Hair follicle dermal papilla cell (primary cell): ENCODE results near the gene SSBP4. TPM values are rescaled to one million over a fixed set of nuclear protein-coding genes. Genes with fewer than 3 reads are reported as not detected.

Experiments used
- small RNA-seq: library from RNA; depleted of rRNA; stranded (forward); fragments of <200 nt; gene quantifications from one replicate; pipeline ENCODE3, GENCODE V24; 2012
- total RNA-seq: library from RNA; depleted of rRNA; stranded (reverse); fragments of >200 nt; gene quantifications from 2 replicates; pipeline ENCODE4 v1.2.3, GENCODE V29; 2012

The SSBP4 gene
- 96.4 and 97.5 TPM in 2 replicates for total RNA-seq

DNA sequence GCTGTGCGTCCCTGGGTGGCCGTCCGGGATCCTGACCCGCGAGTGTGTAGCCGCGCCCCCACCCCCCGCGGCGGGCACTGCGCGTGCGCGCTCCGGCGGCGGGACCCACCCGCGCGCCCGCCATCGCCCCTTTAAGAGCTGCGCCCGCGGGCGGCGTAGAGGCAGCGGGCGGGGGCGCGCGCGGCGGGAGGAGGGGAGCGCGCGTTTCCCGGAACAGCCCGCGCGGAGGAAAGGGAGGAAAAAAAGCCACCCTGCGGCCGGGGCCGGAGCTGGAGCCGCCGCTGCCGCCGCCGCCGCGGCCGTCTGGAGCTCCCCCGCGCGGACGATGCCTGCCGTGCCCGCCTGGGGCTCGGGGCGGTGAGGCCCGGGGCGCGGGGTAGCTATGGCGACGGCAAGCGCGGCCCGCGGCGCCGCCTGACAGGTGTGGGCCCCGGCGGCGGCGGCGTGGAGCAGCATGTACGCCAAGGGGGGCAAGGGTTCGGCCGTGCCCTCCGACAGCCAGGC is at the start of gene SSBP4:
Gene SSBP4, plus strand, starts transcription at position 204 of the 504 bp plus-strand sequence. Its CDS starts 251 bp downstream, at position 455.

DNA sequence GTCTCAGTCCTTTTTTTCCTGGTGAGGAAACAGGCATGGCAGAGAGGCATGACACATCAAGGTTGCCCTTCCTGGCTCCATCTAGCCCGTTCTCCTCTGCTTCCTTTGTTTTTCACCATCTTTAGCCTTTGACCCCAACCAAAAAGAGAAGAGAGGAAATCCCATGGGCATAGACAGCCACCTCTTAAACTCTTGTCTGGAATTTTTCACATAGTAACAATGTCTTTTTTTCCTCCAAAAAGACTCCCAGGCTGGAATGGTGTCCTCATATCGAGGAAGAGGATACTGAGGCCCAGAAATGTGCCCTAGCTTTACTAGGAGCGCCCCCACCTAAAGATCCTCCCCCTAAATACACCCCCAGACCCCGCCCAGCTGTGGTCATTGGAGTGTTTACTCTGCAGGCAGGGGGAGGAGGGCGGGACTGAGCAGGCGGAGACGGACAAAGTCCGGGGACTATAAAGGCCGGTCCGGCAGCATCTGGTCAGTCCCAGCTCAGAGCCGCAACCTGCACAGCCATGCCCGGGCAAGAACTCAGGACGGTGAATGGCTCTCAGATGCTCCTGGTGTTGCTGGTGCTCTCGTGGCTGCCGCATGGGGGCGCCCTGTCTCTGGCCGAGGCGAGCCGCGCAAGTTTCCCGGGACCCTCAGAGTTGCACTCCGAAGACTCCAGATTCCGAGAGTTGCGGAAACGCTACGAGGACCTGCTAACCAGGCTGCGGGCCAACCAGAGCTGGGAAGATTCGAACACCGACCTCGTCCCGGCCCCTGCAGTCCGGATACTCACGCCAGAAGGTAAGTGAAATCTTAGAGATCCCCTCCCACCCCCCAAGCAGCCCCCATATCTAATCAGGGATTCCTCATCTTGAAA is 33.3 kb upstream of the SSBP4 start, which contains the start of gene GDF15:
Gene GDF15, plus strand, starts transcription at position 484 of the 868 bp plus-strand sequence. Its CDS starts 32 bp downstream, at position 516.

GRCh38 chr19:18397242-18398202 is 21.7 kb upstream of the SSBP4 start, which contains the start of gene LRRC25:
Gene LRRC25, minus strand, starts transcription at chr19:18397622. Its CDS starts 659 bp downstream, at chr19:18396963.

DNA sequence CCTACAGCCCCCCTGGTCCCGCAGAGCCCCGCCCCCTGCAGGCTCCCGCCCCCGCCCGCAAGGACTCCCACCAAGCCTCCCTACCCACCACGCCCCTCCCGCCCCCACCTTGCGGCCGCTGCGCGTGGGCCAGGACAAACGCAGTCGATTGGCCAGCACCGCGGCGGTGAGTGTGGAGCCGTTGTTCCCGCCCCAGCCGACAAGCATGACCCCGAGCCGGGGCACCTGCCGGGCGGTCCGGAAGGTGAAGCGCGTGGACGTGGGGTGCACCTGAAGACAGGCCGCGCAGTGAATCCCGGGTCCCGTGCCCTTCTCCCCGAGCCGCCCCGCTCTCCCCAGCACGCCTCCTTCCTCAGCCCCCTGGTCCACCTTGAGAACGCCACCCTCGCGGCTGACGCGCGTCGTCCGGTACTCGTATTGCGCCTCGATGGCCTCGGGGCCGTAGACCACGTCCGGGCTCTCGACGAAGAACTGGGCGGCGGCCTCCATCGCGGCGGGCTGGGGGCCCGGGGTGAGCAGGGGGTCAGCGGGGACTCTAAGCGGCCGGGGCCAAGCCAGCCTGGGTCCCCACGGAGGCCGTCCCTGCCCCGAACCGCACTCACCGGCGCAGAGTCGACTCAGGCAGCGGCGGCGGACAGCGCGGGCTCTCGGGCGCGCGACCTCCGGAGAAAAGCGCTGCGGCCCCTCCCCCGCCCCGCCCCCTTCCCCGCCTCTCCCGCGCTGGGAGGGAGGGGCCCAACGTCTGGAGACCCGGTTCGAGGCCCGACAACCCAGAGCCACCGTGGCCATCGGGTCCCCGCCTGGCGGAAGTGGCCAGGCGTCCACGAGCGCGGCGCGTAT is 18.5 kb downstream of the SSBP4 start, which contains the start of gene ISYNA1:
Gene ISYNA1, minus strand, starts transcription at position 643 of the 840 bp plus-strand sequence. Its CDS starts 154 bp downstream, at position 489.

Small RNA genes within 50 kb of the gene (small RNA-seq; reads per million reads assigned to genes)
- gene MIR3189: not detected

Other genes with a start within 250 kb of the SSBP4 start
- gene IFI30, start 245.6 kb upstream of the SSBP4 start, total RNA-seq: 25.2 and 33.3 TPM in 2 replicates
- 9.7 TPM in 2 replicates for gene MPV17L2, start 226.2 kb upstream of the SSBP4 start, total RNA-seq
- 0.73 and 1.6 TPM in 2 replicates for gene RAB3A, start 215.4 kb upstream of the SSBP4 start, total RNA-seq
- gene PDE4C, start 193.0 kb upstream of the SSBP4 start, total RNA-seq: 0.12 and 0.16 TPM in 2 replicates
- gene IQCN, start 144.9 kb upstream of the SSBP4 start, total RNA-seq: 3.6 and 4.1 TPM in 2 replicates
- 135 and 138 TPM in 2 replicates for gene JUND, start 137.8 kb upstream of the SSBP4 start, total RNA-seq
- gene LSM4, start 96.3 kb upstream of the SSBP4 start, total RNA-seq: 66.2 and 72.9 TPM in 2 replicates
- gene PGPEP1, start 78.8 kb upstream of the SSBP4 start, total RNA-seq: 31.0 and 34.2 TPM in 2 replicates
- 4.5 and 4.9 TPM in 2 replicates for gene GDF15, start 33.2 kb upstream of the SSBP4 start, total RNA-seq
- gene LRRC25, start 21.8 kb upstream of the SSBP4 start, total RNA-seq: not detected in 2 replicates
- 13.7 and 15.1 TPM in 2 replicates for gene ISYNA1, start 18.7 kb downstream of the SSBP4 start, total RNA-seq
- 25.4 and 26.4 TPM in 2 replicates for gene ELL, start 102.7 kb downstream of the SSBP4 start, total RNA-seq
- gene FKBP8, start 124.2 kb downstream of the SSBP4 start, total RNA-seq: 350 and 428 TPM in 2 replicates
- gene KXD1, start 138.5 kb downstream of the SSBP4 start, total RNA-seq: 90.2 and 99.0 TPM in 2 replicates
- 485 and 741 TPM in 2 replicates for gene UBA52, start 152.5 kb downstream of the SSBP4 start, total RNA-seq
- gene REX1BD, start 169.4 kb downstream of the SSBP4 start, total RNA-seq: 32.5 and 34.6 TPM in 2 replicates
- 0.36 and 0.49 TPM in 2 replicates for gene CRLF1, start 187.4 kb downstream of the SSBP4 start, total RNA-seq
- gene TMEM59L, start 193.5 kb downstream of the SSBP4 start, total RNA-seq: not detected in 2 replicates
- 4.4 TPM in 2 replicates for gene KLHL26, start 217.6 kb downstream of the SSBP4 start, total RNA-seq